IMR-90 (cell line): Measurements from ENCODE around the gene HEATR3. TPM values are rescaled to one million over a fixed set of nuclear protein-coding genes. Genes with fewer than 3 reads are reported as not detected.

Source experiments
- ATAC-seq: fragments of 200-7000 bp; cut with Tn5 transposase; 2 replicates; pipeline ENCODE4 v1.9.1; 2020; ENCODE audit warnings: low read depth, mild to moderate bottlenecking, moderate library complexity
- BruUV-seq: library from RNA; stranded (reverse); fragments of 400-500 nt; replicated peaks from 2 replicates; lab custom pipeline; 2021; lab: Mats Ljungman, UMichigan
- CTCF ChIA-PET: fragments of 300-600 bp; formaldehyde crosslinking; extraction: SDS; loops from one replicate; lab custom pipeline; 2021; ENCODE audit warnings: antibody characterized with exemption; lab: Yijun Ruan, JAX
- POLR2A ChIA-PET: fragments of 300-600 bp; sonication (Branson Sonifier 250); formaldehyde crosslinking; loops from one replicate; lab custom pipeline; 2022; ENCODE audit warnings: antibody characterized with exemption; ENCODE audit not compliant: unreplicated experiment; lab: Charles Lee
- DNase-seq: peaks from one replicate; pipeline ENCODE4 v3.0.0; 2013
- H2AFZ ChIP-seq: replicated peaks from 2 replicates; pipeline ENCODE3; 2013; ENCODE audit warnings: low read length, mild to moderate bottlenecking; ENCODE audit not compliant: poor library complexity
- H2AK5ac ChIP-seq: 2 replicates; pipeline ENCODE4 v1.6.1; 2013; ENCODE audit warnings: low read depth, low read length, inconsistent platforms
- H2AK9ac ChIP-seq: replicated peaks from 2 replicates; pipeline ENCODE3; 2013; ENCODE audit warnings: mild to moderate bottlenecking, low read depth, low read length, moderate library complexity; ENCODE audit not compliant: poor library complexity
- H2BK120ac ChIP-seq: 2 replicates; pipeline ENCODE4 v1.6.1; 2013; ENCODE audit warnings: low read depth, low read length, inconsistent platforms
- H2BK15ac ChIP-seq: 3 replicates; pipeline ENCODE4 v1.6.1; 2013; ENCODE audit warnings: low read depth, low read length, inconsistent platforms
- H2BK20ac ChIP-seq: 2 replicates; pipeline ENCODE4 v1.6.1; 2013; ENCODE audit warnings: low read depth, mild to moderate bottlenecking, inconsistent platforms, low read length, moderate library complexity
- H2BK5ac ChIP-seq: 2 replicates; pipeline ENCODE4 v1.6.1; 2013; ENCODE audit warnings: mild to moderate bottlenecking, low read depth, low read length, inconsistent platforms; ENCODE audit not compliant: poor library complexity, severe bottlenecking
- H3K14ac ChIP-seq: replicated peaks from 2 replicates; pipeline ENCODE4 v1.6.1; 2013; ENCODE audit warnings: low read depth, low read length, inconsistent platforms
- H3K18ac ChIP-seq: 2 replicates; pipeline ENCODE4 v1.6.1; 2013; ENCODE audit warnings: low read depth, low read length, control low read depth
- H3K23ac ChIP-seq: 2 replicates; pipeline ENCODE4 v1.6.1; 2013; ENCODE audit warnings: low read depth, low read length, inconsistent platforms
- H3K27ac ChIP-seq: 2 replicates; pipeline ENCODE4 v1.5.1; 2013; ENCODE audit warnings: mild to moderate bottlenecking, control low read depth, low read length; ENCODE audit not compliant: insufficient read depth
- H3K27me3 ChIP-seq: 2 replicates; pipeline ENCODE4 v1.6.1; 2013; ENCODE audit warnings: low read length; ENCODE audit not compliant: control insufficient read depth, insufficient read depth
- H3K36me3 ChIP-seq: 2 replicates; pipeline ENCODE4 v1.6.1; 2013; ENCODE audit warnings: low read length, mixed read lengths; ENCODE audit not compliant: control insufficient read depth, insufficient read depth
- H3K4ac ChIP-seq: 2 replicates; pipeline ENCODE4 v1.6.1; 2013; ENCODE audit warnings: low read depth, low read length, inconsistent platforms
- H3K4me1 ChIP-seq: 2 replicates; pipeline ENCODE4 v1.6.1; 2013; ENCODE audit warnings: low read length, mixed read lengths; ENCODE audit not compliant: control insufficient read depth, insufficient read depth
- H3K4me2 ChIP-seq: 2 replicates; pipeline ENCODE4 v1.6.1; 2013; ENCODE audit warnings: low read depth, mild to moderate bottlenecking, control low read depth, low read length, moderate library complexity
- H3K4me3 ChIP-seq: 2 replicates; pipeline ENCODE4 v1.5.1; 2013; ENCODE audit warnings: low read depth, mild to moderate bottlenecking, control low read depth, low read length, moderate library complexity; ENCODE audit not compliant: insufficient read depth
- H3K56ac ChIP-seq: 2 replicates; pipeline ENCODE4 v1.6.1; 2013; ENCODE audit warnings: low read length, inconsistent platforms; ENCODE audit not compliant: insufficient read depth; ENCODE audit errors: extremely low read depth
- H3K79me1 ChIP-seq, 2 experiments: 2 replicates each; pipeline ENCODE4 v1.6.1; 2013; ENCODE audit warnings: low read length in 2 of 2, inconsistent platforms in 1 of 2, low read depth in 1 of 2
- H3K9ac ChIP-seq: 2 replicates; pipeline ENCODE4 v1.6.1; 2013; ENCODE audit warnings: low read depth, low read length, control low read depth
- H3K9me1 ChIP-seq: 2 replicates; pipeline ENCODE4 v1.6.1; 2013; ENCODE audit warnings: low read length, inconsistent platforms; ENCODE audit not compliant: insufficient read depth
- H3K9me3 ChIP-seq: 2 replicates; pipeline ENCODE4 v1.6.1; 2013; ENCODE audit warnings: low read length; ENCODE audit not compliant: control insufficient read depth, insufficient read depth
- H4K20me1 ChIP-seq: 2 replicates; pipeline ENCODE4 v1.6.1; 2013; ENCODE audit warnings: low read length, inconsistent platforms; ENCODE audit not compliant: insufficient read depth
- H4K5ac ChIP-seq: 2 replicates; pipeline ENCODE4 v1.6.1; 2013; ENCODE audit warnings: mild to moderate bottlenecking, low read depth, low read length, control low read depth
- H4K8ac ChIP-seq, 2 experiments: 2 replicates each; pipeline ENCODE4 v1.6.1; 2013; ENCODE audit warnings: low read depth in 2 of 2, low read length in 2 of 2, control low read depth in 1 of 2, inconsistent platforms in 1 of 2
- H4K91ac ChIP-seq: 2 replicates; pipeline ENCODE4 v1.6.1; 2013; ENCODE audit warnings: low read depth, low read length, inconsistent platforms; ENCODE audit not compliant: insufficient read depth
- FOS ChIP-seq: fragments of 150-350 bp; IDR thresholded peaks from 2 replicates; pipeline ENCODE4 v1.6.1; 2016; ENCODE audit warnings: low read depth, low read length
- MAFK ChIP-seq: IDR thresholded peaks from 2 replicates; pipeline ENCODE4 v1.6.1; 2012; ENCODE audit warnings: low read depth, low read length, improper control_type of control experiment
- RAD21 ChIP-seq: IDR thresholded peaks from 2 replicates; pipeline ENCODE4 v1.6.1; 2012; ENCODE audit warnings: low read length, improper control_type of control experiment
- RFX5 ChIP-seq: IDR thresholded peaks from 2 replicates; pipeline ENCODE4 v1.8.0; 2012; ENCODE audit warnings: low read depth, mild to moderate bottlenecking, low read length, moderate library complexity
- SMC3 ChIP-seq: fragments of 150-350 bp; IDR thresholded peaks from 2 replicates; pipeline ENCODE4 v1.6.1; 2016; ENCODE audit warnings: low read depth, mild to moderate bottlenecking, antibody characterized with exemption, low read length, moderate library complexity
- USF2 ChIP-seq: fragments of 150-350 bp; IDR thresholded peaks from 2 replicates; pipeline ENCODE4 v1.6.1; 2017; ENCODE audit warnings: mild to moderate bottlenecking, antibody characterized with exemption, low read length, low read depth
- WGBS, 2 experiments: methylation state at CpG; one replicate each; pipeline versions ENCODE4 v1.1.5 to v1.1.7; 2013; ENCODE audit warnings: missing lambda C conversion rate in 2 of 2; ENCODE audit not compliant: insufficient read length in 1 of 2; ENCODE audit errors: extremely low coverage in 2 of 2; 5-methylcytosine and 5-hydroxymethylcytosine counted together
- dilution Hi-C: fragments of 300-500 bp; cut with HindIII; formaldehyde crosslinking; loops from one replicate; pipeline ENCODE4 v1.14.3; 2018; ENCODE audit warnings: low sequenced_read_pairs; ENCODE audit not compliant: unreplicated experiment
- in situ Hi-C: fragments of 300-500 bp; cut with MboI; formaldehyde crosslinking; loops from 3 replicates; pipeline ENCODE4 v1.14.3; 2019; ENCODE audit warnings: low sequenced_read_pairs, inconsistent platforms, mixed read lengths
- intact Hi-C: fragments of 100-400 bp; cut with micrococcal nuclease; formaldehyde crosslinking; loops from 2 replicates; pipeline ENCODE4 v1.10.0; 2022
- polyA plus RNA-seq, 3 experiments: library from polyadenylated mRNA; depleted of rRNA; stranded (reverse); fragments of >200 nt; gene quantifications; 2 replicates each; pipeline ENCODE4 v1.2.3, GENCODE V29; 2012; ENCODE audit warnings: low replicate concordance in 1 of 3
- total RNA-seq: library from RNA; depleted of rRNA; stranded (reverse); fragments of >200 nt; gene quantifications from 2 replicates; pipeline ENCODE4 v1.2.3, GENCODE V29; 2012

Gene HEATR3
- total and polyA plus RNA-seq, 2 of the 4 experiments (the other 2 are of a cell fraction): 9.4 to 21.1 TPM

DNA sequence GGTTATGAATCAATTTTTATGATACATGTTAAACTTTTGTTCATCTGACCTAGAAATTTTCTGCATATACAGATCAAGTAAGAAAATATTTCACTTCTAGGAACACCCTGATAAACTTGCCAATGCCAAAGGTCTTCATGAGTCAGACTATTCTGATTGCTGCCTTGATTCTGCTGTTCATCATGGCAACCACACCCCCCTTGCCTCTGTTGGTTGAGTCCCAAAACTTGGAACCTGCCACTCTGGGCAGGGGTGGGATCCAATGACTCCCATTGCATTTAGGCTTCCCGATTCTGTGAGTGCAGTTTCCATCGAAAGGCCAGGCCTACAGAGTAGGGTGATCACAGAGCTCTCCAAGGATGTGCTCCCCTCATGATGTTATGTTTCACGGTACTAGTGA is 71.5 kb downstream of the HEATR3 start:
- POLR2A ChIA-PET: no interaction called here
- intact Hi-C loops: no loop called here
- DNase-seq (no peak), ATAC-seq (no peak)
- no peak overlapping the region for H4K91ac ChIP-seq
- in situ Hi-C loops: no loop called here
- no peak overlapping the region for H4K5ac ChIP-seq
- no peak overlapping the region for H2BK15ac ChIP-seq
- no CpG with 5 or more reads among the region's 3 CpGs for whole genome bisulfite sequencing, 2 experiments
- no peak overlapping the region for H2BK5ac ChIP-seq
- no peak overlapping the region for H3K27ac ChIP-seq
- BruUV-seq: no TSS peak
- H3K4ac ChIP-seq: no peak overlapping the region
- H3K18ac ChIP-seq: no peak overlapping the region
- H2BK20ac ChIP-seq: no peak overlapping the region
- H3K9me1 ChIP-seq: no peaks in the 10 kb centered on the region
- no peak overlapping the region for H3K23ac ChIP-seq
- H2AK5ac ChIP-seq: no peak overlapping the region
- H4K20me1 ChIP-seq: no peaks in the 10 kb centered on the region
- peaks cover 12% of the 10 kb centered on the region for H3K27me3 ChIP-seq
- H3K79me1 ChIP-seq: no peaks in the 10 kb centered on the region
- H3K14ac ChIP-seq: no peak overlapping the region
- CTCF ChIA-PET: no interaction called here
- H2AFZ ChIP-seq: no peak overlapping the region
- H2AK9ac ChIP-seq: no peak overlapping the region
- H3K9me3 ChIP-seq: no peaks in the 10 kb centered on the region
- no peak for TF ChIP-seq RAD21
- TF ChIP-seq MAFK: no peak
- no peak for TF ChIP-seq RFX5
- TF ChIP-seq FOS: no peak
- no peak for TF ChIP-seq USF2
- TF ChIP-seq SMC3: no peak
- no peak overlapping the region for H3K4me3 ChIP-seq
- H3K56ac ChIP-seq: no peak overlapping the region
- no peaks in the 10 kb centered on the region for H3K4me1 ChIP-seq
- H2BK120ac ChIP-seq: no peak overlapping the region
- no peak overlapping the region for H3K9ac ChIP-seq
- H4K8ac ChIP-seq: no peak overlapping the region
- dilution Hi-C loops: no loop called here
- H3K4me2 ChIP-seq: no peak overlapping the region
- no peaks in the 10 kb centered on the region for H3K36me3 ChIP-seq
